ENCODE measurements around the gene TSPAN13.
"Not testable (repeated sequence)": the region's sequence is repeated elsewhere in the genome, so short reads cannot be mapped to it uniquely, and the experiment has no call there.

Gene TSPAN13

GRCh38 chr7:16740996-16741395 is 12.6 kb upstream of the TSPAN13 start:
- DNase-seq (ENCODE audit: low spot score), result no peak

- no peak for DNase-seq (ENCODE audit: low spot score)
Measured at GRCh38 chr7:16741676-16742075, 11.9 kb upstream of the TSPAN13 start.

- DNase-seq (ENCODE audit: low spot score), result no peak
Measured at GRCh38 chr7:16742547-16742946, 11.0 kb upstream of the TSPAN13 start.

- DNase-seq (ENCODE audit: low spot score), result no peak
Measured at GRCh38 chr7:16743236-16743635, 10.3 kb upstream of the TSPAN13 start.

DNA sequence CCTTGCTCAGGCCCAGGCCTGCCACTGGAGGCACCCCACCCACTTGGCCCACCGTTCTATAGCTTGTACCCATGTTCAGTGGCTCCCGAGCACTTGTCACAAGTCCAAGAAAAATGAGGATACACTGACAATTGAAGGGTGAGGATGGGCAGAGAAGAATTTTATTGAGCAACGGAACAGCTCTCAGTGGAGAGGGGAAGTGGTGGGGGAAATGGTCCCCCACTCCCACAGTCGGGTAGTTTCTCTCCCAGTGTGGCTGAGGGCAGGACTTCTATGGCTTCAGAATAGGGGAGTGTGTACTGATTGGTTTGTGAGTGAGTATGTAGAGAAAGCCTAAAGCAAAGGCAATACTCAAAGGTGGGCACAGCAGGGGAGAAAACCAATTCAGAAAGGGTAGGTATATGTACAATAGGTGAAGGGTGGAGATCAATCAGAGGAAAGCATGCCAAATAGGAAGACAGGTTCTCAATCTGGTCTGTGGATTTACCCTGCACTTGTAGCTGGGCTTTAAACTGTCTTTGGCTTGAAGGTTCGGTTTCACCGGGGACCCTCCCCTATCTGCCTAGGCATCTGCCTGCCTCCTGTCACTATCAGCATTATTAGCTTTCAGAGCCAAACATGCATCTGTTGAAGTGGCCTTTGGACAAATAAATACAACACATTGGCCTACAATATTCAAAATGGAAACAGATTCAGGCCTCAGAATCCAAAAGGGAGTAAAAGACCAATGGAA is 8.9 kb upstream of the TSPAN13 start:
- no peak for DNase-seq (ENCODE audit: low spot score)

DNA sequence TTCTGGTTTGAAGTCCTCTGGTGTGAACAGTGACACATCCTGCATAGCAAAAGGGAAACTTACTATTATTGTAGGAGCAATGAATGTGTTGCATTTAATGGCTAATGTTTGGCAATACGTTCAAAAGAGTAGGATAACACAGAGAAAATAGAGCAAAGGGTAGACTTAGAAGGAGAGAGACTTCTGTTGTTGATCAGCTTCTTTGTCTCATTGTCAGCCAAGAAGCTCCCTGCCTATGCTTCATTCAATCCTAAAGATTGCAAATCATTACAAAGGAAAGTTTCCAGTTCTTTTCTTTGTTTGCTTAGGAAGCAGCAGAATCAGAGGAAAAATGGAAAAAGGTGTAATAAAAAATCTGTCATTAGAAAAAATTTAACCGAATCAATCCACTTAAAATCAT is 7.9 kb upstream of the TSPAN13 start:
- no peak for DNase-seq (ENCODE audit: low spot score)

DNA sequence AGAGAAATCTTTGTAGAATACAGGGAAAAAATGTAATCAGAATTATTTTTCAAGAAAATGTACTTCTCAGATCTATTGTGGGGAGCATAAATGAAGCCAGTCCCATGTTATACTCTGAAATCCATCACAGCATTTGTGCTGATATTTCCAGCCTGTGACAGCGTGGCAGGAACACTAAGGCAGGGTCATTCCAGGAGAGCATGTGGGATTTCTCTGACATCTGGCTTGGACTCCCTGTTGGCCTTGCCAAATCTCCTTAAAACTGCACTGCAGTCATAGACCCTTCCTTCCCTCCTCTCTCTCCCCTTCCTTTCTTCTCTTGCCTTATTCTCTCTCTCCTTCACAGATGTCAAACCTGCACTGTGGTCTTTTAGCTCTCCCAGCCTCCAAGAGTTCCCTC is 6.5 kb upstream of the TSPAN13 start:
- peak; percentile 29 for DNase-seq (ENCODE audit: low spot score)

DNA sequence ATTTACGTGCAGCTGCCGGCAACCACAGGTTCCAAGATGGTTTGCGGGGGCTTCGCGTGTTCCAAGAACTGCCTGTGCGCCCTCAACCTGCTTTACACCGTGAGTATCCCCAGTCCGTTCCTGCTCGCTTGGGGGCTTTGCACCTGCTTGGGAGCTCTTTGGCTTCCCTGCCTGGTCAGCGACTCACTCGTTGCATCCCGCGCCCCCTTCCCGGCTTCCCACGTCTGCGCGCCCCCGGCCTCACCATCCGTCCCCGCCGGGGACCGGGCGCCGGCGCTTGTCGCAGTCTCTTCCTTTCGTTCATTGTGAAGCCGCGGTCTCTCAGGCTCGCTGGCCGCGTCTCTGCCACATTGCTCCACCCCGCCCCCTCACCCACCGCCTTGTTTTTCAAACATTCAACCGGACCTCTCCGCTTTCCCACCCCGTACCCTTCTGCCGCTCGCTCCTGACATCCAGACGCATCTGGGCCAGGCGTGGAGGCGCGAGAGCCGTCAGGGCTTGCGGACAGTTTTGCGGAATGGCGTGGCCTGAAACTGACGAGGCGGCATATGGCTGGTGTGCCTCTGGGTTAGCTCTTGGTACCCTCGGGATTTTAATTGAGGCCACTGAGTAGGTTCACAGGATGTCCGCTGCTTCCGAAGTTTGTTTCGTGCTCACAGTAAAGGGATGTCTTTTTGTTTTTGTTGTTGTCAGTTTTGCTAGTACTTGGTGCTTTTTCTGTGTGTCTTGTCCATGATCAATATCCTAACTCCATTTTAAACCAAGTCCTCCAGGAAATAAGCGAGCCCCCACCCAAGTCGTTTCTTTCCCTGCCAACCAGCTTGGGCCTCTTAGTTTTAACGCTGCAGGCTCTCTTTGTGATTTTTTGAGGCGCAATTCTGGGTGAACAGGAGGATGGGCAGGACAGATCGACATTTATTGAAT is 639 bp downstream of the TSPAN13 start:
- peak; percentile 17 for DNase-seq (ENCODE audit: low spot score)

DNA sequence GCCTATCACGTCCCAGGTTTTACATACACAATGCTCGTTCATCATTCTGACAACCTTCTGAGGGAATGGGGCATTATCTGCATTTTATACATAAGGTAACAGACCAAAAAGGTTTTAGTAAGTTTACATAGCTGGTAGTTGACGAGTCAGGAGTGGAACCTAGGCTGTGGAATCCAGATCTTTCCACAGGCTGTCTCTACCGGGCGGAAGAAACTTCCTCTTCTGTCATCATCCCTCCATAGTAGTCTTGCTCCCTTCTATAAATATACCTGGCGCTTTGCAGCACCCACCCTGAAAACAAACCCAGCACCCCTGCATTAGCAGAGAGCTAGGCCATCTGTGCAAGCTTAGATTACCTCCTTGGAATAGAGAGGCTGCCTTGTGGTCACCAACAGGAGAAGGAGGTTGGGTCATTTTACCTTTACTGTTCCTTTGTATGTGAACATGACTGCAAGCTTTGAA is 1.3 kb downstream of the TSPAN13 start:
- DNase-seq (ENCODE audit: low spot score), result no peak

- peak; percentile 27 for DNase-seq (ENCODE audit: low spot score)
Measured at GRCh38 chr7:16755397-16755796, 1.8 kb downstream of the TSPAN13 start.

DNA sequence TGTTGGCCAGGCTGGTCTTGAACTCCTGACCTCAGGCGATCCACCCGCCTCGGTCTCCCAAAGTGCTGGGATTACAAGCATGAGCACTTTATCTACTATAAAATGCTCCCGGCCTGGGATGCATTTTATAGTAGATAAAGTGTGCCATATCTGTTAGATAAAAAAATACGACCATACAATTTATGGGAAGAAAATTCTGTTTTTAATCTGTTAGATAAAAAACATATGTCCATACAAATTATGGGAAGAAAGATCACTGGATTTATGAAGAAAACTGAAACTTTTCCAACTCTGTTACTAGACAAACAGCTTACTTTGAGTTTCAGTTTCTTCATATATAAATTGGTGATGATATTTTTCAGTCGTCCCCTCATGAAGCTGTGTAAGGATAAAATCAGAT is 4.5 kb downstream of the TSPAN13 start:
- DNase-seq (ENCODE audit: low spot score), result no peak

DNA sequence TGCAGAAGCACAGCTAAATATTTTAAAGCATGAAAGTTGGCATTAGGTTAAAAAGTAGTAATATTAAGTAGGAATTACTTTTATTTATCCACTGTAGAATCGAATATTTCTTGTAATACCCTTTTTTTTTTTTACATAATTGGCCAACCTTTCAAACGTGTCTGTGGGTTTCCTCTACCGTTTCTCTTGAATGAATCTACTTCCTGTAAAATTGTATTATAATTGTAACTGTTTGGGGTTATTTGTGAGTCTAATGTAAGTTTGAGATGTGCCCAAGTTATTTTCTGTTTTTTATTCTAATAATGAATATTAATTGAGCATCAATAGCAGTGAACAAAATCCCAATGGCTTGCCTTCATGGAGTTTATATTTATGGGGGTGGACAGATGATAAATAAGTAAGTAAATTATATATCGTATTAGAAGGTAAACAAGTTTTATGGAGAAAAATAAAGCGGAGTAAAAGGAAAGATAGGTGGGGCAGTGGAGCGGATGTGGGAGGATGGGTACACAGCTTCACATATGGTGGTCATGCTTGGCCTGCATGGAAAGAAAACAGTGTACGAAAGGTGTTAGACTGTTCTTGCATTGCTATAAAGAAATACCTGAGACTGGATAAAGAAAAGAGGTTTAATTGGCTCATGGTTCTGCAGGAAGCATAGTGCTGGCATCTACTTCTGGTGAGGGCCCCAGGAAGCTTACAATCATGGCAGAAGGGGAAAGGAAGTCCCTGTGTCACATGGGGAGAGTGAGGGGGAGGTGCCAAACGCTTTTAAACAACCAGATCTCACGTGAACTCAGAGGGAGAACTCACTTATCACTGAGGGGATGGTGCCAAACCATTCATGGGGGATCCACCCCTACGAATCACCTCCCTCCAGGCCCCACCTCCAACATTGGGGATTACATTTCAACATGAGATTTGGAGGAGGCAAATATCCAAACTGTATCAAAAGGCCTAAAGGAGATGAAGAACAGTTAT is 5.4 kb downstream of the TSPAN13 start:
- DNase-seq (ENCODE audit: low spot score), result no peak

GRCh38 chr7:16759840-16760239 is 6.3 kb downstream of the TSPAN13 start:
- DNase-seq (ENCODE audit: low spot score), result no peak

DNA sequence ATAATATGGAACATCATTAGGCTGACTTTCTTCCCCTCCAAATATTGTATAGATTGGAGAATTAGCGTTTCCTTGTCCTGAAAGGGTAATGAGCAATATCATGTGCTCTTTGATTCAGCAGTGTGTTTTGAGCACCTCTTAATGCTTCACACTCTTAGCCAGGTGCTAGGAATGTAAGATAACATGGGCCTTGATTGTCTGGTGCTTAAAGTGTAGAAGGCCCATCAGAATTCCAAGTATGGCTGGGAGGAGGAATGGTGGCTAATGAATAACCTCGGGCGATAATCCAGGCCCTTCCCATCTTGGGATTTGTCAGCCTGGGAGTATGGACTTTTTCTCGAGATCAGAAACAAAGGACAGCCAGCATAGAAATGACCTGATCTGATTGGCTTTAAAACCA is 8.6 kb downstream of the TSPAN13 start:
- DNase-seq (ENCODE audit: low spot score), result no peak

- DNase-seq (ENCODE audit: low spot score), result no peak
Measured at GRCh38 chr7:16764942-16765341, 11.4 kb downstream of the TSPAN13 start.

DNA sequence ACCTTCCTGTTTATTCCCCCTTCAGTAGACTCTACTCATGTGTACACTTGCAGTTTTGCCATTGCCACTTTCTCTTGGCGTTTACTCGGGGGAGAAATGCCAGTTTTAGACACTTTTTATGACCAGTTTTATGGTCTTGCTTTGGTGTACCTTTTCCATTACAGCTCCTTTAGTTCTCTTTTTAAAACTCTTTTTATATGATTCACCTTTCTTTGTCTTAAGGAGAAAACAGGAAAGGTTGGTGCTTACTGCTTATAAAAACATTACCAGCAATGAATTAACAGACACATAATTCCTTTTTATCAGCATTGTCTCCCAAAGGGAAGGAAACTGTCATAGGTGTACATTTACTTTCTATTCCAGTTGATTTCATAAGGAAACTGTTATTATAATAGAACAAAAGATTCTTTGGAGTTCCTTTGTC is 11.9 kb downstream of the TSPAN13 start:
- DNase-seq (ENCODE audit: low spot score), result no peak

- not testable (repeated sequence) for DNase-seq (ENCODE audit: low spot score)
Measured at GRCh38 chr7:16769994-16770393, 16.4 kb downstream of the TSPAN13 start.

GRCh38 chr7:16770657-16771329 is 17.2 kb downstream of the TSPAN13 start:
- DNase-seq (ENCODE audit: low spot score), result no peak

- DNase-seq (ENCODE audit: low spot score), result no peak
Measured at GRCh38 chr7:16773326-16773725, 19.8 kb downstream of the TSPAN13 start.

DNA sequence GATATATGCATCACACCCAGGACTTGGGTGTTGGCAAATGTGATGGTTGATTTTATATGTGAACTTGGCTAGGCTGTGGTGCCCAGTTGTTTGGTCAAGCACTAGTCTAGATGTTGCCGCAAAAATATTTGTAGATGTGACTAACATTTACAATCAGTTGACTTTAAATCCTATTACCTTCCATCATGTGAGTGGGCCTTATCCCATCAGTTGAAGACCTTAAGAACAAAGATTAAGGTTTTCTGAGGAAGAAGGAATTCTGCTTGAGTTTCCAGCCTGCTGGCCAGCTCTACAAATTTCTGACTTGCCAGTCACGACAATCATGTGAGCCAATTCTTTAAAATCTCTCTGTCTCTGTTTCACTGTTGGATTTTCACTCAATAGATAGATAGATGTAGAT is 20.3 kb downstream of the TSPAN13 start:
- DNase-seq (ENCODE audit: low spot score), result no peak

- no peak for DNase-seq (ENCODE audit: low spot score)
Measured at GRCh38 chr7:16774294-16774693, 20.7 kb downstream of the TSPAN13 start.
